ENCODE results near the gene CASR.
"Not testable (repeated sequence)": the region's sequence is repeated elsewhere in the genome, so short reads cannot be mapped to it uniquely, and the experiment has no call there.

Gene CASR

GRCh38 chr3:122201476-122201875 is 18.0 kb downstream of the CASR start:
- H2BK15ac ChIP-seq (ENCODE audit: low read depth, poor library complexity, severe bottlenecking); H3K4me2 ChIP-seq (ENCODE audit: low read length, poor library complexity, severe bottlenecking); DNase-seq; H3K79me1 ChIP-seq (replicated peaks; ENCODE audit: low read length, poor library complexity, severe bottlenecking); H3K14ac ChIP-seq (ENCODE audit: low read length in 2 of 2); H2BK120ac ChIP-seq (ENCODE audit: low read depth, low read length); H3K27me3 ChIP-seq (ENCODE audit: control insufficient read depth in 1 of 2, insufficient read depth in 1 of 2, low read length in 2 of 2); H2BK5ac ChIP-seq (ENCODE audit: low read depth, low read length, poor library complexity, severe bottlenecking); H3K9ac ChIP-seq (ENCODE audit: low read length); H3K27ac ChIP-seq (ENCODE audit: low read length, poor library complexity, severe bottlenecking); H3K18ac ChIP-seq (ENCODE audit: low read depth in 1 of 2, low read length in 2 of 2); H3K4ac ChIP-seq (ENCODE audit: low read depth in 1 of 2, low read length in 2 of 2); H4K8ac ChIP-seq (ENCODE audit: low read length); H3K36me3 ChIP-seq (ENCODE audit: control insufficient read depth in 1 of 2, insufficient read depth in 2 of 2, low read depth in 1 of 2, low read length in 2 of 2); H2BK12ac ChIP-seq (ENCODE audit: low read length in 2 of 2); H4K91ac ChIP-seq (ENCODE audit: low read length); H3K4me1 ChIP-seq (ENCODE audit: control insufficient read depth, insufficient read depth, low read depth, low read length); H3K4me3 ChIP-seq (ENCODE audit: insufficient read depth in 1 of 2, low read depth in 1 of 2, low read length in 2 of 2); H2AK5ac ChIP-seq (ENCODE audit: low read length, severe bottlenecking); H2AFZ ChIP-seq (ENCODE audit: low read depth, low read length); H3K23ac ChIP-seq (ENCODE audit: low read length in 2 of 2); H3K9me3 ChIP-seq (ENCODE audit: control insufficient read depth, low read length): not testable (repeated sequence)
- 77% methylated on average over 10 of the region's 25 CpGs for WGBS

- no peak overlapping the region for H3K4ac ChIP-seq (ENCODE audit: low read depth in 1 of 2, low read length in 2 of 2)
- DNase-seq: no peak
- no peak overlapping the region for H2BK12ac ChIP-seq (ENCODE audit: low read length in 2 of 2)
- H3K27ac ChIP-seq (ENCODE audit: low read length, poor library complexity, severe bottlenecking): no peak overlapping the region
- H3K79me1 ChIP-seq (replicated peaks; ENCODE audit: low read length, poor library complexity, severe bottlenecking): no peaks in the 10 kb centered on the region
- no peaks in the 10 kb centered on the region for H3K4me1 ChIP-seq (ENCODE audit: control insufficient read depth, insufficient read depth, low read depth, low read length)
- H4K91ac ChIP-seq (ENCODE audit: low read length): no peak overlapping the region
- H2AK5ac ChIP-seq (ENCODE audit: low read length, severe bottlenecking): no peak overlapping the region
- H3K9me3 ChIP-seq (ENCODE audit: control insufficient read depth, low read length): no peaks in the 10 kb centered on the region
- H2BK5ac ChIP-seq (ENCODE audit: low read depth, low read length, poor library complexity, severe bottlenecking): no peak overlapping the region
- no peak overlapping the region for H3K4me2 ChIP-seq (ENCODE audit: low read length, poor library complexity, severe bottlenecking)
- H3K23ac ChIP-seq (ENCODE audit: low read length in 2 of 2): no peak overlapping the region
- no peak overlapping the region for H3K18ac ChIP-seq (ENCODE audit: low read depth in 1 of 2, low read length in 2 of 2)
- no peak overlapping the region for H3K14ac ChIP-seq (ENCODE audit: low read length in 2 of 2)
- H3K9ac ChIP-seq (ENCODE audit: low read length): no peak overlapping the region
- H2BK120ac ChIP-seq (ENCODE audit: low read depth, low read length): no peak overlapping the region
- WGBS: 73% methylated on average over 4 of the region's 4 CpGs
- no peaks in the 10 kb centered on the region for H3K27me3 ChIP-seq (ENCODE audit: control insufficient read depth in 1 of 2, insufficient read depth in 1 of 2, low read length in 2 of 2)
- no peak overlapping the region for H2BK15ac ChIP-seq (ENCODE audit: low read depth, poor library complexity, severe bottlenecking)
- no peaks in the 10 kb centered on the region for H3K36me3 ChIP-seq (ENCODE audit: control insufficient read depth in 1 of 2, insufficient read depth in 2 of 2, low read depth in 1 of 2, low read length in 2 of 2)
- H3K4me3 ChIP-seq (ENCODE audit: insufficient read depth in 1 of 2, low read depth in 1 of 2, low read length in 2 of 2): no peak overlapping the region
- no peak overlapping the region for H4K8ac ChIP-seq (ENCODE audit: low read length)
- no peak overlapping the region for H2AFZ ChIP-seq (ENCODE audit: low read depth, low read length)
These were observed 25.1 kb downstream of the CASR start for GRCh38 chr3:122208579-122208978.

GRCh38 chr3:122213650-122214049 is 30.2 kb downstream of the CASR start:
- no peak overlapping the region for H3K4me3 ChIP-seq (ENCODE audit: insufficient read depth in 1 of 2, low read depth in 1 of 2, low read length in 2 of 2)
- no peak overlapping the region for H2BK15ac ChIP-seq (ENCODE audit: low read depth, poor library complexity, severe bottlenecking)
- no peak overlapping the region for H3K27ac ChIP-seq (ENCODE audit: low read length, poor library complexity, severe bottlenecking)
- H3K9ac ChIP-seq (ENCODE audit: low read length): no peak overlapping the region
- H3K36me3 ChIP-seq (ENCODE audit: control insufficient read depth in 1 of 2, insufficient read depth in 2 of 2, low read depth in 1 of 2, low read length in 2 of 2): no peaks in the 10 kb centered on the region
- H3K79me1 ChIP-seq (replicated peaks; ENCODE audit: low read length, poor library complexity, severe bottlenecking): no peaks in the 10 kb centered on the region
- no peak overlapping the region for H3K4ac ChIP-seq (ENCODE audit: low read depth in 1 of 2, low read length in 2 of 2)
- H3K4me2 ChIP-seq (ENCODE audit: low read length, poor library complexity, severe bottlenecking): no peak overlapping the region
- H2AK5ac ChIP-seq (ENCODE audit: low read length, severe bottlenecking): no peak overlapping the region
- no peak overlapping the region for H3K14ac ChIP-seq (ENCODE audit: low read length in 2 of 2)
- H4K91ac ChIP-seq (ENCODE audit: low read length): no peak overlapping the region
- no peak for DNase-seq
- H3K23ac ChIP-seq (ENCODE audit: low read length in 2 of 2): no peak overlapping the region
- H3K27me3 ChIP-seq (ENCODE audit: control insufficient read depth in 1 of 2, insufficient read depth in 1 of 2, low read length in 2 of 2): peaks cover 0 to 4% of the 10 kb centered on the region in 2 experiments
- no peak overlapping the region for H2BK120ac ChIP-seq (ENCODE audit: low read depth, low read length)
- WGBS: 68% methylated on average over 1 of the region's 2 CpGs
- H3K4me1 ChIP-seq (ENCODE audit: control insufficient read depth, insufficient read depth, low read depth, low read length): no peaks in the 10 kb centered on the region
- no peak overlapping the region for H3K18ac ChIP-seq (ENCODE audit: low read depth in 1 of 2, low read length in 2 of 2)
- H4K8ac ChIP-seq (ENCODE audit: low read length): no peak overlapping the region
- no peak overlapping the region for H2AFZ ChIP-seq (ENCODE audit: low read depth, low read length)
- H2BK5ac ChIP-seq (ENCODE audit: low read depth, low read length, poor library complexity, severe bottlenecking): no peak overlapping the region
- H3K9me3 ChIP-seq (ENCODE audit: control insufficient read depth, low read length): no peaks in the 10 kb centered on the region
- H2BK12ac ChIP-seq (ENCODE audit: low read length in 2 of 2): no peak overlapping the region

- H3K4me3 ChIP-seq (ENCODE audit: insufficient read depth in 1 of 2, low read depth in 1 of 2, low read length in 2 of 2): no peak overlapping the region
These were observed 31.2 kb downstream of the CASR start for GRCh38 chr3:122214711-122215110.

More at GRCh38 chr3:122214711-122215110, 31.2 kb downstream of the CASR start:
- Histone ChIP-seq H2AK5ac (ENCODE audit: low read length, severe bottlenecking) (no peak overlapping the region), H3K9me3 (ENCODE audit: control insufficient read depth, low read length) (no peaks in the 10 kb centered on the region), H2BK12ac (ENCODE audit: low read length in 2 of 2) (no peak overlapping the region), H3K14ac (ENCODE audit: low read length in 2 of 2) (no peak overlapping the region), H3K18ac (ENCODE audit: low read depth in 1 of 2, low read length in 2 of 2) (no peak overlapping the region), H3K27ac (ENCODE audit: low read length, poor library complexity, severe bottlenecking) (no peak overlapping the region), H3K27me3 (ENCODE audit: control insufficient read depth in 1 of 2, insufficient read depth in 1 of 2, low read length in 2 of 2) (peaks cover 0 to 4% of the 10 kb centered on the region in 2 experiments), H3K79me1 (replicated peaks; ENCODE audit: low read length, poor library complexity, severe bottlenecking) (no peaks in the 10 kb centered on the region), H3K4me1 (ENCODE audit: control insufficient read depth, insufficient read depth, low read depth, low read length) (no peaks in the 10 kb centered on the region), H2BK120ac (ENCODE audit: low read depth, low read length) (no peak overlapping the region), H4K91ac (ENCODE audit: low read length) (no peak overlapping the region), H3K36me3 (ENCODE audit: control insufficient read depth in 1 of 2, insufficient read depth in 2 of 2, low read depth in 1 of 2, low read length in 2 of 2) (no peaks in the 10 kb centered on the region), H4K8ac (ENCODE audit: low read length) (no peak overlapping the region), H2BK5ac (ENCODE audit: low read depth, low read length, poor library complexity, severe bottlenecking) (no peak overlapping the region), H2BK15ac (ENCODE audit: low read depth, poor library complexity, severe bottlenecking) (no peak overlapping the region), H2AFZ (ENCODE audit: low read depth, low read length) (no peak overlapping the region), H3K4ac (ENCODE audit: low read depth in 1 of 2, low read length in 2 of 2) (no peak overlapping the region), H3K9ac (ENCODE audit: low read length) (no peak overlapping the region), H3K4me2 (ENCODE audit: low read length, poor library complexity, severe bottlenecking) (no peak overlapping the region), H3K23ac (ENCODE audit: low read length in 2 of 2) (no peak overlapping the region)
- WGBS: 48% methylated on average over 4 of the region's 4 CpGs
- DNase-seq: no peak
